Islet precursor cell (in vitro differentiated cells): Measurements from ENCODE around the gene DELE1.
A peak's percentile ranks its signal among the peaks of the same experiment; 100 is the strongest.
"Not testable (repeated sequence)": the region's sequence is repeated elsewhere in the genome, so short reads cannot be mapped to it uniquely, and the experiment has no call there.

Source experiments
- DNase-seq: peaks from one replicate; pipeline ENCODE4 v3.0.0-alpha.2; 2018

Gene DELE1

DNA sequence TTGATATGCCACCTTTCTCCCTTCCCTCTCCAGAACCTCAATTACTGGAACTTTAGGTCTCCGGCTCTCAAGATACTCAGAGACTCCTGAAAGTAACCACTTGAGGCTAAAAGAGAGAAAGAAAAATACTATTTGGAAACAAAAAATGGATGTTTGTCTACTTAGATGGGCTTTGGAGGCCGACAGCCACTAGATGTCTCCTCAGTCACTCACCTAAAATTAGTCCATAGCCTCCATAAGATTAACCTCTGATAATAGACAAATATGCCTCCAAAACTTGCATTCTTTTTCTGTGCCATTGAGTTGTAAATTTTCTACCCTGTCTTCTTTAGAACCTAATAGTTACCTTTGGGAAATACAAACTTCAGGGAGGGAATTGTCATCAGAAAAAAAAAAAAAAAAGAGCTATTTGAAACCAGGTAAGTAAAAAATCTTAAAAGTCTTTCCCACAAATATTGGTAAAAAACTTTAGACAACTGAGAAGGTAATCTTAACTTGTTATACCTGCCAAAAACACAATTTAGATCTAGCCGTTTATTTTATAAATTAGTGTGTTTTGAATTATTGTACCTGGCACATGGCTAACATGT lies 34.3 kb upstream of the DELE1 start:
- no peak for DNase-seq

DNA sequence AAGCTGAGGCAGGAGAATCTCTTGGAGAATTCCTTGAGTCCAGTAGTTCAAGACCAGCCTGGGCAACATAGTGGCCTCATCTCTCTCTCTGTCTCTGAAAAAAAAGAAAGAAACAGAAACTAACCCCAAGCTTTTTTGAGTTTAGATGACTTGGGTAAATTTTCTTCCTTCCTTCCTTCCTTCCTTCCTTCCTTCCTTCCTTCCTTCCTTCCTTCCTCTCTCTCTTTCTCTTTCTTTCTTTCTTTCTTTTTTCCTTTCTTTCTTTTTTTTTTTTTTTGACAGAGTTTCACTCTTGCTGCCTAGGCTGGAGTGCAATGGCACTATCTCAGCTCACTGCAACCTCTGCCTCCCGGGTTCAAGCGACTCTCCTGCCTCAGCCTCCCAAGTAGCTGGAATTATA lies 33.2 kb upstream of the DELE1 start:
- DNase-seq = not testable (repeated sequence)

DNA sequence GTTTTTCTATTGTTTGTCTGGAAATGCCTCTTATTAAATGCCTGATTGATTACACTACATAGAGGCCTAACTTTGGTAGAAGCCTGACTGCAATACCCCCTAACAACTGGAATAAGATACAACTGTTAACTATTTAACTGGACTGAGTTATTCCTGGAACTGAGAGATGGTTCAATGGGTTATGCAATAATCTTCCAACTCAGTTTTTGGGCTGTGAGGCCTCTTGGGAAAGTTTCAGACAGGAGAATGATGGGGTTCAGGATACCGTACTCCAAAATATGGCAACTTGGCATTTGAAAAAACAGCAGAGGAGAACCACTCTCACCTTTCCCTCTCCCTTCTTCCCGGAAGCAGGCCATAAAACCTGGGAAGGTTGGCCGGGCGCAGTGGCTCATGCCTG lies 26.2 kb upstream of the DELE1 start:
- DNase-seq = no peak

DNA sequence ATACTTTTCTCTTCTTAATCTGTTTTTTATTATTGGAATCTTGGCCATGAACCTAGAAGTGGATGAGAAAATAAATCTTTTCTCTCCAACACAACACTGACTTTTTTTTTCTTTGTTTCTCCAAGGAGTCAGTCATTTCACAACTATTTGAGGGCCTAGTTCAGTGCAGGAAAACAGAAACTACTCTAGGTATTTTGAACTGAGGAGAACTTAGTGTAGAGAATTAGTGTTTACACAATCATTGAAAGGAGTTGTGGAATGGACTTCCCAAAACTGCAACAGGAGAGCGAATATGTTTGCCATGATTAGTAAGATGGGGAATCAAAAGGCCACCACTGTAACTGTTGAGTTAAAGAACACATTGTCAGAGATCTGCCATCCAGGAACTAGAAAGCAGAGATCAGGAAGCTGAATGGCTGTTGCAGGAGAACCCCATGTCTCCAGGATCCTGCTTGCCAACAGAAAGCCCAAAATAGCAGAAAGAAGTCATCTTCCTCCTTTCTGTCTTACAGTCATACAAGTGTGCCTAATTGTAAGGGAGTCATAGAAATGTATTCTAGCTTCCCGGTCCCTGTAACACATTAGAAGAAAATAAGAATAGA lies 25.1 kb upstream of the DELE1 start:
- DNase-seq = no peak

DNA sequence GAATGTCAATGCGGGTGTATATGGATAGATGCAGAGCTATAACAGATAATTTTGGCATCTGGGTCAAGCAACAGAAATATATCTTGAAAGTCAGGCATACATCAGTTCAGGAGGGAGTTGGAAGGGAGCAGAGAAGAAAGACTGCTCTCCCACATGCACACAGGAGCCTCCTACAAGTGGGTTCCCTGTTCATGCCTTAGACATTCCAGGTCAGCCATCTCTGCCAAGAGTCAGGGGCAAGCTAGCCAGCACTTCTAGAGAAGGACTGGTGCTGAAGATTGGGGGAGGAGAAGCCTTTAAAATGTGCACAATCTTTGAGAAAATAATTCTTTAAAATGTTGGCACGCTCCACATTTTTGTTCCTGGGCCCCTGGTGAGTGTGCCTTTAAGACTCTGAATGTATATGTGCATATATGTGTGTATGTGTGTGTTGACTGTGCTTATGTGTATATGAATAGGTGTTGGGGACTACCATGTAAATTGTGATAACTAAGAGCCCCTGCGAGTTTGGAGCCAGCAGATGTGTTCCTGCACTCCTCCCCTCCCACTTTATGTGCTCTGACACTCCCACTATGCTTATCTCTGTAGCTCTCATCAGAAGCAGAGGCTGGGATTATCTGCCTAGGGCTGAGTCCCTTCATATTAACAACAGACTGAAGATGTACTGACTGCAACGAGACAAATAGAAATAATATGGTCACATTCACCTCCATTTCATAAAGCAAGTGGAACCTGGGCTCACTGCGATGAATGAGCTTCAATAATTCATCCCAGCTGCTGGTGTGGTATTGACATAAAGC lies 21.5 kb upstream of the DELE1 start:
- DNase-seq = no peak

DNA sequence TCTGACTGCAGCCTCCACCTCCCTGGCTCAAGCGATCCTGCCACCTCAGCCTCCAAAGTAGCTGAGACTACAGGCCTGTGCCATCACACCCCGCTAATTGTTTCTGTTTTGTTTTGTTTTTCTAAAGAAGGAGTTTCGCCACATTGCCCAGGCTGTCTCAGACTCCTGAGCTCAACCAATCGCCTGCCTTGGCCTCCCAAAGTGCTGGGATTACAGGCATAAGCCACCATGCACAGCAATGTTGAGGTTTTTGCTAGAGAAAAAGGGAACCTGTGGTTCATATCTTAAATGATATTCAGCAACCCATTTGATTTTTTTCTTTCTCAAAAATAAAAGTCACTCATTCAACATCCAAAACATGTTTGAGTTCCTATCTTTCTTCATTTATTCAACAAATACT lies 20.4 kb upstream of the DELE1 start:
- DNase-seq = no peak

DNA sequence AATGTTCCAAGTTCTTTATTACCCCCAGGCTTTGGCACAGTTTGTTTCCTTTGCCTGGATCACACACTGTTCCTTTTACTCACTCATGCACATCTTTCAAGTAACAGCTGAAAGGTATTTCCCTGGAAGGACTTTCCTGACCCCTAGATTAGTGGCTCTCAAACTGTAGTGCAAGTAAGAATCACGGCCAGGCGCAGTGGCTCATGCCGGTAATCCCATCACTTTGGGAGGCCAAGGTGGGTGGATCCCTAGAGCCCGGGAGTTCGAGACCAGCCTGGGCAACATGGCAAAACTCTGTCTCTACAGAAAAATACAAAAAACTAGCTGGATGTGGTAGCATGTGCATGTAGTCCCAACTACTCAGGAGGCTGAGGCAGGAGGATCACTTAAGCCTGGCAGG lies 19.1 kb upstream of the DELE1 start:
- DNase-seq = no peak

DNA sequence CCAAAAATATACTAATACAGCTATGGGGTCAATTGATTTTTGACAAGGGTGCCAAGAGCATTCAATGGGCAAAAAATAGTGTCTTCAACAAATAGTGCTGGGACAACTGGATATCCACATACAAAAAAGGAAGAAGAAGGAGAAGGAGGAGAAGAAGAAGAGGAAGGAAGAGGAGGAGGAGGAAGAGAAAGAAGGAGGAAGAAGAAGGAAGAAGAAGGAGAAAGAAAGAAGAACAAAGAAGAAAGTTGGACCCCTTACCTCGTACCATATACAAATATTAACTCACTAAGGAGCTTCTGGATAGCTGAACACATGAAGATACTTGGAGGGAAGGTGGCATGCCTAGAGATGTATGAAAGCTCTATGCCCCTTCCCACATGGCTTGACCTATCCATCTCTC lies 17.2 kb upstream of the DELE1 start:
- DNase-seq = no peak

DNA sequence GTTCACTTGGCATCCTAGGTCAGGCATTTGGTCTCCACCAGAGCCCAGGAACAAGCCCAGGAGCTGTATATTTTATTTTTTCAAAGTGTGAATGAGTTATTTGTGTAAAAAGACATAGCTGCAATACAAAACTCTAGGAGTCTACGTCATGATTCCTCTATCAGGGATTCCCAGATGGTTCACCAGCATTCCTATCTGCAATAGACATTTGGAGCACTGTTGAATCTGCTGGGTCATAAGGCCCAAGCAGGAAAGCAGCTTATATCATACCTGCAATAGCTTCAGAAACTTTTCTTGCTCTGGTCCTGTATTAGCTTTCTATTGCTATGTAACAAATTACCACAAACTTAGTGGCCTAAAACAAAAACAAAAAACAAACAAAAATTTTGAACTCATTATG lies 16.7 kb upstream of the DELE1 start:
- no peak for DNase-seq

DNA sequence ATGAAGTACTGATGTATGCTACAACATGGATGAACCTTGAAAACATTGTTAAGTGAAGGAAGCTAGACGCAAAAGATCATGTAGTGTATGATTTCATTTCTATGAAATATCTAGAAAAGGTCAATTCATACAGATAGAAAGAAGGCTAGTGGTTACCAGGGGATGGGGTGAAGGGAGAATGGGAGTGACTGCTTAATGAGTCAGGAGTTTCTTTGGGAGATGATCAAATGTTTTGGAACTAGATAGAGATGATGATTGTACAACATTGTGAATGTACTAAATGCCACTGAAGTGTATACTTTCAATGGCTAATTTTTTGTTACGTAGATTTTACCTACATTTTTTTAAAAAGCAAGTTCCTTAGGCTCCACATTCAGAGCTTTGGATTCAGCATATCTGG lies 14.9 kb upstream of the DELE1 start:
- DNase-seq = no peak

DNA sequence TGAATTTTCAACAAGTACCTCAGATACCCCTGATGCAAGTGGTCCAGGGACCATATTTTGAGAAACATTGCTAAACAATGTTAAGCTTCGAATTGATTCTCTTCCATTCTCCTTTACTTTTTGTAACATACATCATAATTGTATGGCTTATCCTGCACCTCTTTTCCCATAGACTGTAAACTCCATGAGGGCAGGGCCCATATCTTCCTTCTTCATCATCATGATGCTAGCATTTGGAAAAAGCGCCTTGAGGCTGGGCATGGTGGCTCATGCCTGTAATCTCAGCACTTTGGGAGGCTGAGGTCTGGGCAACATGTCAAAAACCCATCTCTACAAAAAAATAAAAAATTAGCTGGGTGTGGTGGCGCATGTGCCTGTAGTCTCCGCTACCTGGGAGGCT lies 14.5 kb upstream of the DELE1 start:
- DNase-seq = no peak

DNA sequence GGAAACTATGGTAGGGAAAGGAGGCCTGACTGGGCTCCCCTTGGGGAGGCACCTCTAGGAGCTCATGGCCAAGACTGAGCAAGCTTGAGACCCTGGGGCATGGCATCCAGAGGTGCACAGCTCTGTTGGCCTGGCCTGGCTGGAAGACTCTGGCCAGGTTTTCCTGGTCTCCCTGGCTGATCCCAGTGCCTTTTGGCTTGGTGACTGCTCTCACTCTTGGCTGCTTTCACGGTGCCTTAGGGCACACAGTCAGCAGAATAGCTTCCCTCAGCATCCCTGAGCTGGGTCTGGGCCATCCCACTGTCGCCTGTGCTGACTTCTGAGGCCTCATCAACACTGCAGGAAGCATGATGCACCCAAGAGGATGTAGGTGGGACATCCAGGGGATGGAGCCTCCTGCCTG lies 13.4 kb upstream of the DELE1 start:
- DNase-seq = peak; percentile 92

DNA sequence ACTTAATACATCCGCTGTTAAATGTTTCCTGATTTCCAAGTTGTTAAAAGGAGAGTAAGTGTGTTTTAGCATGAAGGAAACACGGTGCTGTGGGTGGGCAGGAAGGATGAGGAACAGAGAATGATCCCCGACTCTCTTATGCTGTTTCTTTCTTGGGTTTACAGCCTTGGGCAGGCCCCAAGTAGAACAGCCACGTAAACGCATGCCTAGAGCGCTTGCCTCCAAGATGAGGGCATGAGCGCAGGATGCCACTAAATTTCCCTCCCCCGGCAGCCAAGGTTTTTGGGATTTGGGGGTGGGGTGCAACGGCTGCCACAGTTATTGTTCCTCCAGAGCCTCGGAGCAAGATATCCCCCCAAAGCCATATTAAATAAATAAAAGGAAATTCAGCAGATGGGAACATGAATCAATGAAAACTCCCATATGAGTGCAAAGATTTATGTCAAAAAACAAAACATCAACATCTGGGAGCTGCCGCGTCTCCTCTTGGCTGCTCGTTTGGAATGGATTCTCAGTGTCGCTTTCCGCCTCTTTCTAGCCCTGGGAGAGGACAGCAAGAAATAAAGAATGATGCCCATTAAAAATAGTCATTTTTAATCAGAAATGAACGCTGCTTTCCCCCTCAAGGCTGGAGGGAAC lies 10.0 kb upstream of the DELE1 start:
- DNase-seq = no peak

DNA sequence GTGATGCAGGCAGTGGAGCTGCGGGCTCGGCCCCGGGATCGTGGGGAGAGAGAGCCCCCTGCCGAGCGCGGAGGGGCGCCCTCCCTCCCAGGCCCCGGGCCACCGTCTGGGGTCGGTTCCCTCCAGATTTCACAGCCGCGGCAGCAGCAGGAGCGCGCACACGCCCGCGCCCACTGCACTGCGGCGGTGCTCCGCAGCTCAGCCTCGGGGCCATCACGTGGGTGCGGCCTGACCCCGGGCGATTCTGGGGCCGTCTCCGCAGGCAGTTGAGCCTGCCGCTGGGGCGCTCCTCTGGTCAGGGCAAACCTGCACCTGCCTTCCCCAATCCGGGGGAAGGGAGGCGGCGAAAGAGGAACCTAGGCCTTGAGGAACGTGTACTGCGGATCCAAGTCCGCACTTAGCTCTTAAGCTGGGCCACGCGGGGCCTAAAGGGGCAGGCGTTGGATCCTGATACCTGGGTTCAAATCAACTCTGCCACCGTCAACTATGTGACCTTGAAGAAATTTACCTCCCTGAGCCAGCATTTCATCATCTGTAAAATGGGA lies 9.4 kb upstream of the DELE1 start:
- DNase-seq = peak; percentile 68

DNA sequence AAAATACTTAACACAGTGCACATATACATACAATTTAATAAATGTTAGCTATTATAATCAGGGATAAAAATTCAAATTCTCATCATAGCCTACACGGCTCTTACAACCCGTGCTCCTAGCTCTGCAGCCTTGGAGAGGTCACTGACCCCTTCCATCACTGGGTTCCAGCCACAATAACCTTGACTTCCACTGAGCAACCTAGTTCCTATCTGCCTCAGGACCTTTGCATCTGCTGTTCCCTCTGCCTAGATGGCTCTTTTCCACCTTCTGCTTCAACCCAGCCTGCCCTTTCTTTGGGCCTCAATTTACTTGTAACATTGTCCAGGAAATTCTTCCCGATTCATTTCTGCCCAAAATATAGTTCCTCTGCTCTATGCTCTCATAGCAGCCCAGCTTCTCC lies 8.9 kb upstream of the DELE1 start:
- no peak for DNase-seq

DNA sequence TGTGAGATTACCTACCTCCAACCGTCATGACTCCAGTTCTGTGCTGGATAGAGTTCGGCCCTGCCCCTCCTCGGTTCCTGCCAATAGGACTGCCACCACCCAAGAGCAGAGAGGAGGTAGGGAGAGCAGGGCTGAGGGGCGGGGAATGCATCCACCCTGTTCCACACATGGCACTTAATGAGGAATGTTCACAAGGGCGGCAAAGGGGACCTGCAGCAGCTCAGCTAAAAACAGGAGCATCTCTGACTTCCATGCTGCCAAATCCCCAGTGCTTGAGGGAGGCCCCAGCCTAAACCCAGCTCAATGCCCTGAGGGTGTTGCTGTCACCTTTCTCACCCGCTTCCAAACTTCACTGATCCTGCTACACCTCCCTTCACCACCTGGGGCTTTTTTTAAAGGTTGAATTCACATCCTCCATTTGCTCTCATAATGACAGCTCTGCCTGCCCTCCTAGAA lies 7.8 kb upstream of the DELE1 start:
- DNase-seq = peak; percentile 83

DNA sequence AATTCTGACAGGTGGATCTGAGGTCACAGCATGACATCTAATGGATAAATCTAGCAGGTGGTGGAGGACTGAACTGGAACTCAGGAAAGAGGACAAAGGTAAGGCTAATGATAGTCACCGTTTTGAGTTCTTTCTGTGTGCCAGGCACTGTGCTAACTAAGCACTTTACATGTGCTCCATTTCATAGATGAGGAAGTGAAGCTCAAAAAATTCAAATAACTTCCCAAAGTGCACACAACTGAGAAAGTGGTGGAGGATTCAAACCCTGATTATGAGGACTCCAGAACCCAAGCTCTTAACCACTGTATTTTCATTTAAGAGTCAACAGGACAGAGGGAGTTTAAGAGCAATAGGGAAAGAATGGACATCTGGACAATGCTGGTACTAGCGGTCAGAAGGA lies 7.1 kb upstream of the DELE1 start:
- DNase-seq = no peak

DNA sequence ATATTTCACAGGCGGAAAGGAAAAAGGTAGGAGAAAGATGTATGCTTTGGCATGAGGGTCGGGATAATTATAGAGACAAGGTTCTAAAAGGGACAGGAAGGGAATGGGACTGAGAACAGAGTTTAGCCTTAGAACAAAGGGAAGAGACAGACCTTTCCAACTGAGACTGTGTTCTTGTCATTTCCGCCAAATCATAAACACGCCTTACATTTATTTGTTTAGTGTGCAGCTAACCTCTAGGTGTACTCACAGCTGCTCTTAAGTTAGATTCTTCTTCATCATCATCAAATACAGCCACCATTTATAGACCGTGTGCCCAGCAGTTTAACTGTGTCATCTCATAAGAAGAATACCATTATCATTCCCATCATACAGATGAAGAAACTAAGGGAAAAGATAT lies 5.9 kb upstream of the DELE1 start:
- no peak for DNase-seq

DNA sequence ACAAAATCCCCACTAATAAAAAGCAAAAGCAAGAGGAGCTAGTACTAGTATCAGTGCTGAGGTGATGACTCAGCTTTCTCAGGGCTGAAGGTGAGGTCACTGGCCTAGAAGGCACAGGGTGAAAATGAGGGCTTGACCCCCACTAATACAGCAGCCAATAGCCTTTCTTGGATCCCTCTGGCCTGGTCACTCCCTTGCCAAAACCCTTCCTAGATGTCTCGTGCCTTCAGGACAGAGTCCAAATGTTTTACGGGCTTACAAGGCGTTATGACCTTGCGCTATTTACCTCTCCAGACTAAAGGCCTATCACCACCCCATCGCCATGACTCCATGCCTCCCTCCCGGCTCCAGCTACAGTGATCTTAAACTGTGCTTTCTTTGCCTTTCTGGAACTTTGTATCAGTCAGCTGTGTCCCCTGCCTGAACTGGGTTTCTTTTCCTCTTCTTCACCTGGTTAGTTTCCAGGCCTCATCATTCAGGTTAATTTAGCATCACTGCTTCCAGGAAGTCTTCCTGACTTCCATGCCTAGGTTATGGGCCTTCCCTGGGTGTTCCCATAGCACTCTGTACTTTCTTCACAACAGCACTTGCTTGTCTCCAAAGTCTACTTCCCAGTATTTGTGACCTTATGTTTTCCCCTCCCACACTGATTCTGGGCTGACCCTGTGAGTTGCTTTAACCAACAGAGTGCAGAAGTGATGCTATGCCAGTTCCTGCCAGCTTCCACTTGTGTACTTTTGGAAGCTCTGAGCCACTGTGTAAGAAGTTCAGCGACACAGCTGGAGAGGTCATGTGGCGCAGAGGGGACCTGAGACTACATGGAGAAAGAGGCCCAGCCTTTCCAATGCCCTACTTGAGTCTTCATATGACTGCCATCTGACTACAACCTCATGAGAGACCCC lies 4.2 kb upstream of the DELE1 start:
- peak; percentile 49 for DNase-seq

DNA sequence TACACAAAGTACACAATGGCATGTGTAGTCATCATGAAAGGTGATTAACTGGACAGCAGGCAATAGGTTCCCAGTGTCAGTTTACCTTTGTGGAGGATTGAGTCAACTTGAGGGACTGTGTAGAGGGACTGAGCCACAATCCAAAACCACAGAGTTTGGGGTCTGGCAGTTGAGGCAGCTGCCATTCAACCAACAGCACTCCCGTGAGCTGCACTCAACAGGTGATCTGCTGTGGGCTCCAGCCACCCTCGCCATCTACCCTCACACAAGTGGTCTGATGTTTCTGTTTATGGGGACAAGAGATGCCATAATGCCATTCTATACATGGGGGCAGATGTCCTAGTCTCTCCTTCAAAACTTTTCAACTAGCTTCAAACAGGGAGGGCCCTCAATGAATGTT lies 2.9 kb upstream of the DELE1 start:
- no peak for DNase-seq

DNA sequence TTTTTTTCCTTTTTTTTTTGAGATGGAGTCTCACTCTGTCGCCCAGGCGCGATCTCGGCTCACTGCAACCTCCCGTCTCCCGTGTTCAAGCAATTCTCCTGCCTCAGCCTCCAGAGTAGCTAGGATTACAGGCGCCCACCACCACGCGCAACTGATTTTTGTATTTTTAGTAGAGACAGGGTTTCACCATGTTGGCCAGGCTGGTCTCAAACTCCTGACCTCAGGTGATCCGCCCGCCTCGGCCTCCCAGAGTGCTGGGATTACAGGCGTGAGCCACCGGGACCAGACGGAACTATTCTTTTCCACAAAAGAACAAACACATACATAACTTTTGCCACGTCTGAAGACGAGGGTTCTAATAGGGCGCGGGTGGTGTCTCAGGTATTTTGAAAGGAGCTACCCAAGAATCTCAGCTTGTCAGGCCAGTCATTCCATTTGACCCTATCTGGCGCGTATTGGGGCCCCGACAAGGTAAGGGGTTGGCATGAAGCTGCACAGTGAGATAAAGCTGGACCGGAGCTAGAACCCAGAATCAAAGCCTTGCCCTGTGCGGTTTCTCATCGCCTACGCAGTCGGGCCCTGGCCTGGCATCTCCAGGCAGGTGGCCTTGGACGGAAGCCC lies 734 bp upstream of the DELE1 start:
- DNase-seq = not testable (repeated sequence)

DNA sequence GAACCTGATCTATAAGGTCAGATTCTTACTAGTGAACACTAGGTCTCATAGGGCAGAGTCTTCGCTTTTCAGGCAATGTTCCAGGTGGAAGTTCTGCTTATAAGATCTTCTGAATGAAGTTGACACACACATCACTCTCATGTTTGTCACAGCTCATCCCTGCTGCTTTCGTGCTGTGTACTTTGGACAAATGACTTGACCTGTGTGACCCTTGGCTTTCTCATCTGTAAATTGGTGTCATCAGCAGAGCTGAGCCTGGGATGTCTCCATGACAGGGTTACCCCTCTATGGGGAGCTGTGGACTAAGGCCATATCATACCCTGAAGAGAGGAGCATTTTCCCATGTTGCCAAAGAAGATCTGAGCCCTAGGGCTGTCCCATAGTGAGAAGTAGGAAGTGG lies 2.8 kb downstream of the DELE1 start:
- DNase-seq = no peak
